ENCODE results near the gene ERCC6L.

Gene ERCC6L, protein sequence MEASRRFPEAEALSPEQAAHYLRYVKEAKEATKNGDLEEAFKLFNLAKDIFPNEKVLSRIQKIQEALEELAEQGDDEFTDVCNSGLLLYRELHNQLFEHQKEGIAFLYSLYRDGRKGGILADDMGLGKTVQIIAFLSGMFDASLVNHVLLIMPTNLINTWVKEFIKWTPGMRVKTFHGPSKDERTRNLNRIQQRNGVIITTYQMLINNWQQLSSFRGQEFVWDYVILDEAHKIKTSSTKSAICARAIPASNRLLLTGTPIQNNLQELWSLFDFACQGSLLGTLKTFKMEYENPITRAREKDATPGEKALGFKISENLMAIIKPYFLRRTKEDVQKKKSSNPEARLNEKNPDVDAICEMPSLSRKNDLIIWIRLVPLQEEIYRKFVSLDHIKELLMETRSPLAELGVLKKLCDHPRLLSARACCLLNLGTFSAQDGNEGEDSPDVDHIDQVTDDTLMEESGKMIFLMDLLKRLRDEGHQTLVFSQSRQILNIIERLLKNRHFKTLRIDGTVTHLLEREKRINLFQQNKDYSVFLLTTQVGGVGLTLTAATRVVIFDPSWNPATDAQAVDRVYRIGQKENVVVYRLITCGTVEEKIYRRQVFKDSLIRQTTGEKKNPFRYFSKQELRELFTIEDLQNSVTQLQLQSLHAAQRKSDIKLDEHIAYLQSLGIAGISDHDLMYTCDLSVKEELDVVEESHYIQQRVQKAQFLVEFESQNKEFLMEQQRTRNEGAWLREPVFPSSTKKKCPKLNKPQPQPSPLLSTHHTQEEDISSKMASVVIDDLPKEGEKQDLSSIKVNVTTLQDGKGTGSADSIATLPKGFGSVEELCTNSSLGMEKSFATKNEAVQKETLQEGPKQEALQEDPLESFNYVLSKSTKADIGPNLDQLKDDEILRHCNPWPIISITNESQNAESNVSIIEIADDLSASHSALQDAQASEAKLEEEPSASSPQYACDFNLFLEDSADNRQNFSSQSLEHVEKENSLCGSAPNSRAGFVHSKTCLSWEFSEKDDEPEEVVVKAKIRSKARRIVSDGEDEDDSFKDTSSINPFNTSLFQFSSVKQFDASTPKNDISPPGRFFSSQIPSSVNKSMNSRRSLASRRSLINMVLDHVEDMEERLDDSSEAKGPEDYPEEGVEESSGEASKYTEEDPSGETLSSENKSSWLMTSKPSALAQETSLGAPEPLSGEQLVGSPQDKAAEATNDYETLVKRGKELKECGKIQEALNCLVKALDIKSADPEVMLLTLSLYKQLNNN

DNA sequence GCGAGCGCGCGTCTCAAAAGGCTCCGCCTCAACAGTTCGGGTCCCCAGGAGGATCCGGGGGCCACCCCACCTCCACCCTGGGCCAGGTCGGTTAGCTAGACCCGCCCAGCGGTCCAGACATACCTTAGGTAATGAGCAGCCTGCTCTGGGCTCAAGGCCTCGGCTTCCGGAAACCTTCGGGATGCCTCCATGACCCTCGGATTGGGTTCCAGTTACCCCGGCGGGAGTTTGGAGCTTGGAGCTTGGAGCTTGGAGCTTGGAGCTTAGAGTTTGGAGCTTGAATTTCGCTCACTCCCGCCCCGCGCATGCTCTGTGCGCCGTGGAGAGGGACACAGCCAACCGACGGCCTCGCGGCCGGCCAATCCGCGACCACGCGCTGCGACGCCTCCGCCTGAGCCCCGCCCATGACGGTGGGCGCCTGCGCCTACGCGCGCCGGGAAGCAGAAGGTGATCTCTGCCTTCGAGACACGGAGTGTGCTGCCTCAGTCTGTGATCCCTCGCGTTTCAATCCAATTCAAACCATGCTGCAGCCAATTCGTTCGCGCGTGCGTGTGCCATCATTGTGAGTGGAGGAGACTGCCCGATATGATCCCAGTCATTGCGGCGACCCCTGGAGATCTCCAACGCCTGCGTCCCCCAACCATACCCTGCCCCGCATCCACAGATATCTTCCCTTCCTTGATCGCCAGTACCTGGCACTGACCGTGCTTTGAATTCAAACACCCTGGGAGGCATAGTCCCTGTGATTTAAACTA is at the start of gene ERCC6L:
ERCC6L (minus strand) TSS at position 307 of the 755 bp plus-strand sequence; CDS start at position 191, 116 bp downstream.
- peak within 1 kb of the TSS; percentile 58 for H3K4me3 ChIP-seq (ENCODE audit: low read length)
- H3K36me3 ChIP-seq (ENCODE audit: control insufficient read depth, insufficient read depth, low read length): no peaks in the 10 kb centered on the region
- no peak within 1 kb of the TSS for H3K9ac ChIP-seq (ENCODE audit: low read length)
- H3K4me1 ChIP-seq (ENCODE audit: control insufficient read depth, insufficient read depth, low read length): no peaks in the 10 kb centered on the region
- H3K27ac ChIP-seq (ENCODE audit: low read depth, low read length): no peak within 1 kb of the TSS
- H3K27me3 ChIP-seq (ENCODE audit: control insufficient read depth, insufficient read depth, low read length): no peaks in the 10 kb centered on the region

DNA sequence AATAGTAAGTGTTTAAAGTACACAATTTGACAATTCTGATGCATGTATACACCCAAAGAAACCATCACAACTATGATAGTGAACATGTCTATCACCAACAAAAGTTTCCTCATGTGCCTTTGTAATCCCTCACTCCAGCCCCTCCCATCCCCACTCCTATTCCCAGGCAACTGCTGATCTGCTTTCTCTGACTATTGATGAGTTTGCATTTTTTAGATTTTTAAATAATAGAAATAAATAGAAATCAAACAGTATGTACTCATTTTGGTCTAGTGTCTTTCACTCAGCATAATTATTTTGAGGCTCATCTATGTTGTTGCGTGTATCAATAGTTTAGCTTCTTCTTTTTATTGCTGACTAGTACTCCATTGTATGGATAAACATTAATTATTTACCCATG is 43.5 kb upstream of the ERCC6L start:
- H3K27ac ChIP-seq (ENCODE audit: low read depth, low read length): no peak overlapping the region
- H3K4me3 ChIP-seq (ENCODE audit: low read length): no peak overlapping the region
- H3K9ac ChIP-seq (ENCODE audit: low read length): no peak overlapping the region
- H3K36me3 ChIP-seq (ENCODE audit: control insufficient read depth, insufficient read depth, low read length): no peaks in the 10 kb centered on the region
- no peaks in the 10 kb centered on the region for H3K27me3 ChIP-seq (ENCODE audit: control insufficient read depth, insufficient read depth, low read length)
- H3K4me1 ChIP-seq (ENCODE audit: control insufficient read depth, insufficient read depth, low read length): no peaks in the 10 kb centered on the region

DNA sequence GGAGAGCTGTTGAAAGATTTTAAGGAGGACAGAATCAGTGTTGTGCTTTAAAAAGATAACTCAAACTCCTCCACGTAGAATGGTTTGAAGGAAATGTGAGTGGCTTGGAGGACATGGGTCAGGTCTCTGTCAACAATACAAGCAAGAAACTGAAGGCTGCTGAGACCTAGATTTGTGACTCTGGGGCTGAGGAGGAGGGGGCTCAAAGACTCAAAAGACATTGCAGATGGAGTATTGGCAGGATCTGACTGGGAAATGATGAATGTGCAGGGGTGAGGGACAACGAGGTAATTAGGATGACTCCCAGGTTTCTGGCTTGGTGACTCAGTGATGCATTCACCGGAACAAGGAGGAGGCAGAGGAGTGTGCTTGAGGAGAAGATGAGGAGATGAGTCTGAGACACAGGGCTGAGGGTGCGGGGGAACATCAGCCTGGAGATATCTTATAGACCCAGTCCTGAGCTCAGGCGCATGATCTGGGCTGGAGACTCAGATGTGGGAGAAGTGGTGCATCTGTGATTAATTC is 41.6 kb upstream of the ERCC6L start:
- Histone ChIP-seq H3K9ac (ENCODE audit: low read length) (no peak overlapping the region), H3K4me1 (ENCODE audit: control insufficient read depth, insufficient read depth, low read length) (peaks cover 9% of the 10 kb centered on the region), H3K27me3 (ENCODE audit: control insufficient read depth, insufficient read depth, low read length) (no peaks in the 10 kb centered on the region), H3K27ac (ENCODE audit: low read depth, low read length) (no peak overlapping the region), H3K36me3 (ENCODE audit: control insufficient read depth, insufficient read depth, low read length) (peaks cover under 1% of the 10 kb centered on the region), H3K4me3 (ENCODE audit: low read length) (no peak overlapping the region)

DNA sequence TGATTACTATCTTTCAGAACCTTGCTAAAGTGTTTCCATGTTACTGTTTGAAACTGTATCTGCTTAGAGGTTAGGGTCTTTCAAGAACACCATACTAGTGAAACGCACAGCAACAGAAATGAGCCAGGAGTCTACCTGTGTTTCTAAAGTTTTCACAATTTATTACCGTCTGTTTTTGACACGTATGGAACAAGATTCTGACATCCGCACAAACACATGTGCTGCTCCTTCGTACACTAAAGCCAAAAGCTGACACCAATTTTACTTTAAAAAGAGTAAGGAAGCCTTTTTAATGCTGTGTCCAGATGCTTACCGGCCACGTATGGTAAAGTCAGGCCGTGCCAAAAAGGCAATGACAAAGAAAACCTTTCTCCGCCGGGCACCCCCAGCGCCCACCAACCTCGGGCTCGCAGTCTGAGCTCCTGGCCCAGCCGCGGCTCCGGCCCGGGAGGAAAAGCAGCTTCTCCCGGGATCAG is 37.7 kb upstream of the ERCC6L start:
- H3K4me1 ChIP-seq (ENCODE audit: control insufficient read depth, insufficient read depth, low read length): peaks cover 12% of the 10 kb centered on the region
- no peaks in the 10 kb centered on the region for H3K27me3 ChIP-seq (ENCODE audit: control insufficient read depth, insufficient read depth, low read length)
- peaks cover 36% of the 10 kb centered on the region for H3K36me3 ChIP-seq (ENCODE audit: control insufficient read depth, insufficient read depth, low read length)
- H3K27ac ChIP-seq (ENCODE audit: low read depth, low read length): peak overlapping the region; percentile 78
- peak overlapping the region; percentile 91 for H3K4me3 ChIP-seq (ENCODE audit: low read length)
- H3K9ac ChIP-seq (ENCODE audit: low read length): peak overlapping the region; percentile 50

DNA sequence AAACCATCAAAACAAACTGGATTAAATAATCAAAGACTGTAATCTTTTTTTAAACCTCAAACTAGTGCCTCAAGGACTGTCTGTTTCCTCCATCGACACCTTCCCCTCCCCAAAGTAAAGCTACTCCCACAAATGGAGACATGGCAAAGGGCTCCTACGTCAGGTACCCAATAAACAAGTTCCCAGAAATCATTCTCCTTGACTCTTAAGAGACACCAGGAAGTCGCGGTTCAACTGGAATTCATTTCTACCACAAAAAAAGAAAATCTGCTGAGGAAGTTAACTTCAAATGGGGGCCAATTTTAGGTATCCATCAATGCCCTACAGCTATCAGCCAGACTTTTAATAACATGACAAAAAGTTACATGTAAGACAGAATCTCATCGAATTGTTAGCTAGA is 35.7 kb upstream of the ERCC6L start:
- Histone ChIP-seq H3K36me3 (ENCODE audit: control insufficient read depth, insufficient read depth, low read length) (peaks cover 45% of the 10 kb centered on the region), H3K4me3 (ENCODE audit: low read length) (no peak overlapping the region), H3K27me3 (ENCODE audit: control insufficient read depth, insufficient read depth, low read length) (no peaks in the 10 kb centered on the region), H3K4me1 (ENCODE audit: control insufficient read depth, insufficient read depth, low read length) (peaks cover 12% of the 10 kb centered on the region), H3K9ac (ENCODE audit: low read length) (no peak overlapping the region), H3K27ac (ENCODE audit: low read depth, low read length) (no peak overlapping the region)

DNA sequence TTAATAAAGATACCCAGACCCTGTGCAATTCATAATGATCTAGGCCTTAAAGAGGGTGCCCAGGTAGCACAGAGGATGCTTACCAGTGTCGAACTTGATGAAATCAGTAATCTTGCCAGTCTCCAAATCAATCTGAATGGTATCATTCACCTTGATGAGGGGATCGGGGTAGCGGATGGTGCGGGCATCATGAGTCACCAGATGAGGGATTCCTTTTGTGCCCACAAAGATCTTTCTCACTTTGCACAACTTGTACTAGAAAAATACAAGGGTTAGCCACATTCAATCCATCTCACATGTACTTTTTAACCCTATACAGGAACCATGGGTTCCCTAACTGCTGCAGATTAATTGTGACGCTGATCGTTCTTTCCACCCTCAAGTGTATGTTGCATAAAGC is 34.9 kb upstream of the ERCC6L start:
- H3K27ac ChIP-seq (ENCODE audit: low read depth, low read length): no peak overlapping the region
- peaks cover 12% of the 10 kb centered on the region for H3K4me1 ChIP-seq (ENCODE audit: control insufficient read depth, insufficient read depth, low read length)
- H3K9ac ChIP-seq (ENCODE audit: low read length): no peak overlapping the region
- no peaks in the 10 kb centered on the region for H3K27me3 ChIP-seq (ENCODE audit: control insufficient read depth, insufficient read depth, low read length)
- H3K36me3 ChIP-seq (ENCODE audit: control insufficient read depth, insufficient read depth, low read length): peaks cover 50% of the 10 kb centered on the region
- H3K4me3 ChIP-seq (ENCODE audit: low read length): no peak overlapping the region

DNA sequence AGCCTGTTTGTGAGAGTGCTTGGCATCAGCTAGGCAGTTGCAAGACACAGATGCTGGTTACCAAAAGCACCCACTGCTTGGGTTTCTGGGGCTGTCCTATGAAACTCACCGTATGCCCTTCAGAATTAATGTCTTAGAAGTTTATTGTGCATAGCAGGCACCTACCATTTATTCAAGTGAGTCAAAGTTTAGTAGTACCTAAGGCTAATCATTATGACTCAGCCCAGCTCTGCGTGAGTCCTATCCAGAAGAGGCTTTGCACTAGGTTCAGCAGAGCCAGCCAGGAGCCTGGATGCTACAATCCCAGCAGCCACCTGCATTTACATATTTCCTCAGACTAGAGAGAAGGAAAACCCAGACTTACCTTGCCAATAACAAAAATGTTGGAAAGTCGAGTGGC is 34.0 kb upstream of the ERCC6L start:
- Histone ChIP-seq H3K36me3 (ENCODE audit: control insufficient read depth, insufficient read depth, low read length) (peaks cover 50% of the 10 kb centered on the region), H3K4me3 (ENCODE audit: low read length) (no peak overlapping the region), H3K27ac (ENCODE audit: low read depth, low read length) (no peak overlapping the region), H3K9ac (ENCODE audit: low read length) (no peak overlapping the region), H3K4me1 (ENCODE audit: control insufficient read depth, insufficient read depth, low read length) (peaks cover 12% of the 10 kb centered on the region), H3K27me3 (ENCODE audit: control insufficient read depth, insufficient read depth, low read length) (no peaks in the 10 kb centered on the region)

DNA sequence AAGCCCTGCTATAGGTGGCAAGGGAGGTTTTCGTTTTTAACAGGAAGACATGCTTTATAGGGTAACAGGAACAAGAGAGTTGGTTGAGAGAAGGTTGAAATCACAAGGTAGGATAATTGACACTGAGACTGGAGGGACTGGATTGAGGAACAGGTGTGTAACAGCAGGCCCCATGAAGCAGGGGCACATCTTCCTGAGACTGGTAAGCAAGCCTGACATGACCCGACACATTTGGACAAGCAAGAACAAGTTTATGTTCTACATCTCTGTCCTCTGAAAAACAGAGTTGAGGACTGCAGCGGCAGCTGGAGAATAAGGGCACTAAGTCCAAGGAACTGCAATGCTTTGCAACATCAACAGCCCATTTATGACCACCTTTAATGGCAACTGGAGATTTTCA is 33.0 kb upstream of the ERCC6L start:
- H3K27me3 ChIP-seq (ENCODE audit: control insufficient read depth, insufficient read depth, low read length): no peaks in the 10 kb centered on the region
- no peak overlapping the region for H3K27ac ChIP-seq (ENCODE audit: low read depth, low read length)
- peaks cover 50% of the 10 kb centered on the region for H3K36me3 ChIP-seq (ENCODE audit: control insufficient read depth, insufficient read depth, low read length)
- no peak overlapping the region for H3K4me3 ChIP-seq (ENCODE audit: low read length)
- H3K9ac ChIP-seq (ENCODE audit: low read length): no peak overlapping the region
- H3K4me1 ChIP-seq (ENCODE audit: control insufficient read depth, insufficient read depth, low read length): peaks cover 12% of the 10 kb centered on the region

DNA sequence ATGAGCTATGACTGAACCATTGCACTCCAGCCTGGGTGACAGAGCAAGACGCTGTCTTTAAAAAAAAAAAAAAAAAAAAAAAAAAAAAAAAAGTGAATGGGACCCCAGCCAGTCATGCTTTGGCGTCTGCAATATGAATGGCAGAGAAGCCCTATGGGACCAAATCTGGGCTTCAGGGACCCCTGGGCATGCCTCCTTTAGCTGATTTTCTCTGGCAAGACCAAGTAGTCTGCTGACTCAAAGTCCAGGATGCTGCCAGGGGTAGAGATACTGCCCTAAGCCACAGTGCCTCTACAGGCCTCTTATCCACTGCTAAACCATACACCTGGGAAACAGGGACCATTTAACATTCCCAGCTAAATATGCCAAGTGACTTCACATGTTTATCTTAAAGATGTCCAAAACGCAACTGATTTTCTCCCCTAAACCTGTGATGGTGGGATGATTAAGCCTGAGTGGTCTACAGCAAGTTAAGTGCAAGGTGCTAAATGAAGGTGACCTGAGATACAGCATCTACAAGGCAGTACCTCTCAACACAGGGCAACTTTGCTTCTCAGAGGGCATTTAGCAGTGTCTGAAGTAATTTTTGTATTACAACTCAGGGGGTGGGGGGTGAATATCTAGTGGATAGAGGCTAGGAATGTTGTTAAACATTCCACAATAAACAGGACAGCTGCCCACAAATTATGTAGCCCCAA is 32.4 kb upstream of the ERCC6L start:
- Histone ChIP-seq H3K36me3 (ENCODE audit: control insufficient read depth, insufficient read depth, low read length) (peaks cover 50% of the 10 kb centered on the region), H3K9ac (ENCODE audit: low read length) (no peak overlapping the region), H3K4me3 (ENCODE audit: low read length) (no peak overlapping the region), H3K27me3 (ENCODE audit: control insufficient read depth, insufficient read depth, low read length) (no peaks in the 10 kb centered on the region), H3K4me1 (ENCODE audit: control insufficient read depth, insufficient read depth, low read length) (peaks cover 10% of the 10 kb centered on the region), H3K27ac (ENCODE audit: low read depth, low read length) (no peak overlapping the region)

DNA sequence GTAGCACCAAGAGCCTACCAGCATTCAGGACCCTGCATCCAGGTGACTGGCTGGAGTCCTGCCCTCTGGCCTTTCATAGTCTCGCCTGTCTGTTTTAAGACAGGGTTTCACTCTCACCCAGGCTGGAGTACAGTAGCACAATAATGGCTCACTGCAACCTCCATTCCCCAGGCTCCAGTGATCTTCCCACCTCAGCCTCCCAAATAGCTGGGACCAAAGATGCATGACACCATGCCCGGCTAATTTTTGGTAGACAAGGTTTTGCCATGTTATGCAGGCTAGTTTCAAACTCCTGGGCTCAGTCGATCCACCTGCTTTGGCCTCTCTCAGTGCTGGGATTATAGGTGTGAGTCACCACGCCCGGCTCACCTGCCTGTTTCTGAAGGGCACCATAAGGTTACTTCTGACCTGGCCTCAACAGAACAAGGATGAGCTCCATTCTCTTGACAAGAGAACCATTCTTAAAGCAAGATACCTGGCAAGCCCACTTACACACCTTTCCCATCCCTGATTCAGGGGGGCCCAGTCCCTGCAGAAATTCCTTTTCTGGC is 31.6 kb upstream of the ERCC6L start:
- no peaks in the 10 kb centered on the region for H3K27me3 ChIP-seq (ENCODE audit: control insufficient read depth, insufficient read depth, low read length)
- H3K9ac ChIP-seq (ENCODE audit: low read length): no peak overlapping the region
- H3K36me3 ChIP-seq (ENCODE audit: control insufficient read depth, insufficient read depth, low read length): peaks cover 49% of the 10 kb centered on the region
- H3K4me1 ChIP-seq (ENCODE audit: control insufficient read depth, insufficient read depth, low read length): peaks cover 3% of the 10 kb centered on the region
- H3K27ac ChIP-seq (ENCODE audit: low read depth, low read length): no peak overlapping the region
- H3K4me3 ChIP-seq (ENCODE audit: low read length): no peak overlapping the region

Measured in rectal smooth muscle tissue (tissue), 1 donor.